GM12878 (cell line): ENCODE data around the gene CERKL. TPM values are rescaled to one million over a fixed set of nuclear protein-coding genes. Genes with fewer than 3 reads are reported as not detected.

Experiments used
- ATAC-seq: fragments of 200-7000 bp; cut with Tn5 transposase; 3 replicates; pipeline ENCODE4 v1.9.1; 2020; ENCODE audit warnings: mild to moderate bottlenecking, moderate library complexity
- BruUV-seq: library from RNA; stranded (reverse); fragments of 400-500 nt; replicated peaks from 2 replicates; lab custom pipeline; 2021; lab: Mats Ljungman, UMichigan
- CTCF ChIA-PET: fragments of 300-600 bp; sonication (Branson Sonifier 250); formaldehyde crosslinking; extraction: SDS; loops from one replicate; lab custom pipeline; 2021; ENCODE audit warnings: inconsistent platforms; lab: Yijun Ruan, JAX
- POLR2A ChIA-PET: fragments of 350-600 bp; formaldehyde crosslinking; extraction: SDS; loops from one replicate; lab custom pipeline; 2021; ENCODE audit warnings: inconsistent platforms; lab: Charles Lee
- RAD21 ChIA-PET: fragments of 300-600 bp; sonication (Branson Sonifier 250); formaldehyde crosslinking; loops from one replicate; lab custom pipeline; 2023; ENCODE audit warnings: antibody characterized with exemption; ENCODE audit not compliant: unreplicated experiment; lab: Charles Lee
- SMC1A ChIA-PET: fragments of 300-600 bp; sonication (Branson Sonifier 250); formaldehyde crosslinking; loops from one replicate; lab custom pipeline; 2023; ENCODE audit not compliant: unreplicated experiment, uncharacterized antibody; lab: Charles Lee
- DNase-seq: peaks from one replicate; pipeline ENCODE4 v3.0.0-alpha.2; 2011; ENCODE audit warnings: low read depth, low spot score
- FAIRE-seq: peaks from 3 replicates; lab custom pipeline; 2011; peaks lifted over from hg19 to GRCh38; lab: Jason Lieb, UNC
- H2AFZ ChIP-seq: 2 replicates; pipeline ENCODE4 v1.6.0; 2011; ENCODE audit warnings: low read depth, low read length, control low read depth; ENCODE audit not compliant: control insufficient read depth
- H3K27ac ChIP-seq: 2 replicates; pipeline ENCODE4 v1.5.1; 2011; ENCODE audit warnings: control low read depth; ENCODE audit not compliant: control insufficient read depth, insufficient read depth
- H3K27me3 ChIP-seq, 2 experiments: replicated peaks in 1 of 2; 2 replicates each; pipeline versions ENCODE4 v1.6.0 to v1.6.1; 2011; ENCODE audit warnings: low read length in 1 of 2; ENCODE audit not compliant: control insufficient read depth in 2 of 2, insufficient read depth in 2 of 2
- H3K36me3 ChIP-seq, 2 experiments: 2 replicates each; pipeline ENCODE4 v1.5.1; 2011; ENCODE audit warnings: low read length in 1 of 2; ENCODE audit not compliant: control insufficient read depth in 2 of 2, insufficient read depth in 2 of 2
- H3K4me1 ChIP-seq: 2 replicates; pipeline ENCODE4 v1.6.1; 2011; ENCODE audit warnings: mild to moderate bottlenecking, low read length, moderate library complexity, mixed read lengths; ENCODE audit not compliant: control insufficient read depth, insufficient read depth
- H3K4me2 ChIP-seq: 2 replicates; pipeline ENCODE4 v1.6.0; 2011; ENCODE audit warnings: control low read depth; ENCODE audit not compliant: control insufficient read depth, insufficient read depth
- H3K4me3 ChIP-seq: fragments of 200-600 bp; sonication (generic); 2 replicates; pipeline ENCODE4 v1.5.1; 2016
- H3K79me2 ChIP-seq: 2 replicates; pipeline ENCODE4 v1.6.0; 2011; ENCODE audit warnings: low read length; ENCODE audit not compliant: control insufficient read depth, insufficient read depth
- H3K9ac ChIP-seq: 2 replicates; pipeline ENCODE4 v1.8.0; 2011; ENCODE audit warnings: low read length, control low read depth, mixed read lengths; ENCODE audit not compliant: control insufficient read depth, insufficient read depth
- H3K9me3 ChIP-seq: replicated peaks from 3 replicates; pipeline ENCODE4 v1.5.1; 2011; ENCODE audit warnings: mild to moderate bottlenecking, low read length; ENCODE audit not compliant: control insufficient read depth, insufficient read depth
- H4K20me1 ChIP-seq: 2 replicates; pipeline ENCODE4 v1.6.0; 2011; ENCODE audit not compliant: control insufficient read depth, insufficient read depth
- BACH1 ChIP-seq: fragments of 450-650 bp; IDR thresholded peaks from 2 replicates; pipeline ENCODE4 v1.6.1; 2017; ENCODE audit warnings: mild to moderate bottlenecking, borderline replicate concordance
- FOS ChIP-seq: IDR thresholded peaks from 3 replicates; pipeline ENCODE4 v1.6.1; 2011; ENCODE audit warnings: borderline replicate concordance; ENCODE audit not compliant: insufficient read length; ENCODE audit errors: extremely low read depth
- GABPA ChIP-seq: IDR thresholded peaks from 2 replicates; pipeline ENCODE4 v1.6.1; 2014; ENCODE audit warnings: antibody characterized with exemption, low read depth, mild to moderate bottlenecking, inconsistent platforms
- GATAD2B ChIP-seq: fragments of 450-650 bp; conservative IDR thresholded peaks from 2 replicates; pipeline ENCODE4 v1.6.1; 2017; ENCODE audit warnings: low read depth, mild to moderate bottlenecking, moderate library complexity
- RAD21 ChIP-seq: IDR thresholded peaks from 2 replicates; pipeline ENCODE4 v1.6.1; 2011; ENCODE audit warnings: mild to moderate bottlenecking, low read depth, low read length, moderate library complexity; ENCODE audit not compliant: insufficient read depth
- RAD51 ChIP-seq: fragments of 450-650 bp; IDR thresholded peaks from 2 replicates; pipeline ENCODE4 v1.6.1; 2016; ENCODE audit warnings: moderate library complexity, mild to moderate bottlenecking, inconsistent platforms
- SMAD5 ChIP-seq: IDR thresholded peaks from 2 replicates; pipeline ENCODE4 v1.6.1; 2016; ENCODE audit warnings: antibody characterized with exemption, low read depth
- SREBF1 ChIP-seq: IDR thresholded peaks from 2 replicates; pipeline ENCODE4 v1.6.1; 2012; ENCODE audit warnings: mild to moderate bottlenecking, low read length
- ZNF274 ChIP-seq: IDR thresholded peaks from one replicate; pipeline ENCODE4 v1.8.0; 2011; ENCODE audit not compliant: insufficient read length, insufficient read depth
- WGBS: methylation state at CpG from one replicate; pipeline ENCODE4 v1.1.6; 2016; ENCODE audit warnings: low lambda C conversion rate; ENCODE audit not compliant: insufficient replicate concordance, insufficient coverage; ENCODE audit errors: missing lambda C conversion rate; 5-methylcytosine and 5-hydroxymethylcytosine counted together
- in situ Hi-C: fragments of 300-500 bp; cut with MboI; formaldehyde crosslinking; loops from 9 replicates; pipeline ENCODE4 v1.14.3; 2018; ENCODE audit warnings: mixed read lengths
- intact Hi-C: fragments of 100-400 bp; cut with micrococcal nuclease; formaldehyde crosslinking; loops from one replicate; pipeline ENCODE4 v1.14.2; 2022; ENCODE audit not compliant: unreplicated experiment
- polyA plus RNA-seq, 11 experiments: library from polyadenylated mRNA; depleted of rRNA in 4 of 11; unstranded in 6 of 11; stranded (reverse) in 5 of 11; fragments of >200 nt; fragmentation: Nextera tagmentation in 4 of 11; fragmentation: Illumina TruSeq in 1 of 11; extraction: Ambion mirVana in 4 of 11; extraction: Trizol in 1 of 11; gene quantifications; 1 replicate in 1 of 11; 2 replicates in 10 of 11; pipeline versions ENCODE4 v1.2.1 to v1.2.3, GENCODE V29; 2011 to 2016; ENCODE audit warnings: inconsistent platforms in 2 of 11, missing spikeins in 2 of 11, low read depth in 1 of 11
- total RNA-seq, 4 experiments: library from RNA; depleted of rRNA in 3 of 4; stranded (reverse); fragments of >200 nt in 3 of 4; fragmentation: Illumina TruSeq in 1 of 4; extraction: Trizol in 1 of 4; gene quantifications; 2 replicates each; pipeline versions ENCODE4 v1.2.1 to v1.2.3, GENCODE V29; 2013 to 2021
- TF ChIP-seq, protein P1 (sequence below): fragments of 450-650 bp; IDR thresholded peaks from 2 replicates; pipeline ENCODE4 v1.6.1; 2017; ENCODE audit warnings: mild to moderate bottlenecking
- TF ChIP-seq, protein P2 (sequence below): fragments of 150-350 bp; IDR thresholded peaks from 2 replicates; pipeline ENCODE4 v1.6.1; 2016; ENCODE audit warnings: low read depth, low read length

CERKL gene
- total and polyA plus RNA-seq, 10 of the 15 experiments (the other 5 are each of a cell fraction or from before 2014, with no cell fraction given), result 0.05 to 23.0 (median 6.0) TPM; not detected in 2

DNA sequence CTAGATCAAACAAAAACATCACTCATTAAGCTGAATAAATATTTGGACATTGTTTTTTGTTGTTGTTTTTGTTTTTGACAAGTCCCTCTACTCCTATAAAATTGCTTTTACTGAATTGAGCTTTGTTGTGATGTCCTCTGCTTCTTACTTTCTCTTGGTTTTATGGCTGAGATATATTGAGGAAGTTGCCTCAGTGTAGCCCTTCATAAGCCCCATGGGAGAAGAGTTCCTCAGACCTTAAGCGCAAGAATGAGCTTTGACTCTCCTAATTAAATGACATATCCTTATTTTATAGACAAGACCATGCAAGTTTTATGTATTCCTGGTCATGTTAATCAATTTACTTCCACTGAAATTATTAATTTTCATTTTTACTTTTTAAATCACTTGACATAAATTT, 54.9 kb downstream of the CERKL start:
- ATAC-seq, result no peak
- intact Hi-C loops, result no loop called here
- CTCF ChIA-PET, result interaction anchor here (1.0 to 1.6 kb wide), 3 partner anchors 13 to 113 kb away, joined by 3 to 5 read pairs (median 3); no protein-coding TSS in a partner anchor

More for the DNA sequence above, 54.9 kb downstream of the CERKL start:
- no peaks in the 10 kb centered on the region for H3K27me3 ChIP-seq
- H3K4me2 ChIP-seq, result no peak overlapping the region
- no peak for FAIRE-seq
- ChIA-PET RAD21 (interaction anchor here (1.0 kb wide), 1 partner anchor 33 kb away, joined by 3 read pairs; no protein-coding TSS in a partner anchor), SMC1A (interaction anchor here (0.6 to 1.2 kb wide), 4 partner anchors 9 to 503 kb away, joined by 3 to 4 read pairs (median 4); no protein-coding TSS in a partner anchor), POLR2A (no interaction called here)
- TF ChIP-seq, protein P1, sequence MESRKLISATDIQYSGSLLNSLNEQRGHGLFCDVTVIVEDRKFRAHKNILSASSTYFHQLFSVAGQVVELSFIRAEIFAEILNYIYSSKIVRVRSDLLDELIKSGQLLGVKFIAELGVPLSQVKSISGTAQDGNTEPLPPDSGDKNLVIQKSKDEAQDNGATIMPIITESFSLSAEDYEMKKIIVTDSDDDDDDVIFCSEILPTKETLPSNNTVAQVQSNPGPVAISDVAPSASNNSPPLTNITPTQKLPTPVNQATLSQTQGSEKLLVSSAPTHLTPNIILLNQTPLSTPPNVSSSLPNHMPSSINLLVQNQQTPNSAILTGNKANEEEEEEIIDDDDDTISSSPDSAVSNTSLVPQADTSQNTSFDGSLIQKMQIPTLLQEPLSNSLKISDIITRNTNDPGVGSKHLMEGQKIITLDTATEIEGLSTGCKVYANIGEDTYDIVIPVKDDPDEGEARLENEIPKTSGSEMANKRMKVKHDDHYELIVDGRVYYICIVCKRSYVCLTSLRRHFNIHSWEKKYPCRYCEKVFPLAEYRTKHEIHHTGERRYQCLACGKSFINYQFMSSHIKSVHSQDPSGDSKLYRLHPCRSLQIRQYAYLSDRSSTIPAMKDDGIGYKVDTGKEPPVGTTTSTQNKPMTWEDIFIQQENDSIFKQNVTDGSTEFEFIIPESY, result no peak
- TF ChIP-seq SREBF1, result no peak
- no peak for TF ChIP-seq GATAD2B
- no peak for TF ChIP-seq GABPA
- no peak for TF ChIP-seq SMAD5
- TF ChIP-seq RAD21, result no peak
- no peak for TF ChIP-seq RAD51
- no peak for TF ChIP-seq FOS
- no peak for TF ChIP-seq BACH1
- no peak for TF ChIP-seq ZNF274
- TF ChIP-seq, protein P2, sequence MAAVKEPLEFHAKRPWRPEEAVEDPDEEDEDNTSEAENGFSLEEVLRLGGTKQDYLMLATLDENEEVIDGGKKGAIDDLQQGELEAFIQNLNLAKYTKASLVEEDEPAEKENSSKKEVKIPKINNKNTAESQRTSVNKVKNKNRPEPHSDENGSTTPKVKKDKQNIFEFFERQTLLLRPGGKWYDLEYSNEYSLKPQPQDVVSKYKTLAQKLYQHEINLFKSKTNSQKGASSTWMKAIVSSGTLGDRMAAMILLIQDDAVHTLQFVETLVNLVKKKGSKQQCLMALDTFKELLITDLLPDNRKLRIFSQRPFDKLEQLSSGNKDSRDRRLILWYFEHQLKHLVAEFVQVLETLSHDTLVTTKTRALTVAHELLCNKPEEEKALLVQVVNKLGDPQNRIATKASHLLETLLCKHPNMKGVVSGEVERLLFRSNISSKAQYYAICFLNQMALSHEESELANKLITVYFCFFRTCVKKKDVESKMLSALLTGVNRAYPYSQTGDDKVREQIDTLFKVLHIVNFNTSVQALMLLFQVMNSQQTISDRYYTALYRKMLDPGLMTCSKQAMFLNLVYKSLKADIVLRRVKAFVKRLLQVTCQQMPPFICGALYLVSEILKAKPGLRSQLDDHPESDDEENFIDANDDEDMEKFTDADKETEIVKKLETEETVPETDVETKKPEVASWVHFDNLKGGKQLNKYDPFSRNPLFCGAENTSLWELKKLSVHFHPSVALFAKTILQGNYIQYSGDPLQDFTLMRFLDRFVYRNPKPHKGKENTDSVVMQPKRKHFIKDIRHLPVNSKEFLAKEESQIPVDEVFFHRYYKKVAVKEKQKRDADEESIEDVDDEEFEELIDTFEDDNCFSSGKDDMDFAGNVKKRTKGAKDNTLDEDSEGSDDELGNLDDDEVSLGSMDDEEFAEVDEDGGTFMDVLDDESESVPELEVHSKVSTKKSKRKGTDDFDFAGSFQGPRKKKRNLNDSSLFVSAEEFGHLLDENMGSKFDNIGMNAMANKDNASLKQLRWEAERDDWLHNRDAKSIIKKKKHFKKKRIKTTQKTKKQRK, result no peak
- no peak for DNase-seq
- H3K27ac ChIP-seq, result no peak overlapping the region
- no peak overlapping the region for H2AFZ ChIP-seq
- no peaks in the 10 kb centered on the region for H3K36me3 ChIP-seq
- H4K20me1 ChIP-seq, result no peaks in the 10 kb centered on the region
- no peaks in the 10 kb centered on the region for H3K9me3 ChIP-seq
- in situ Hi-C loops, result no loop called here
- no peaks in the 10 kb centered on the region for H3K4me1 ChIP-seq
- no peak overlapping the region for H3K9ac ChIP-seq
- no TSS peak for BruUV-seq
- H3K4me3 ChIP-seq, result no peak overlapping the region
- 100% methylated on average over 1 of the region's 1 CpG for WGBS
- no peaks in the 10 kb centered on the region for H3K79me2 ChIP-seq
